IMR-90 (cell line): ENCODE data around the gene TDRD1.

Experiments
- BHLHE40 ChIP-seq: fragments of 150-350 bp; IDR thresholded peaks from 2 replicates; pipeline ENCODE4 v1.6.1; 2016; ENCODE audit warnings: mild to moderate bottlenecking, low read depth, low read length
- CEBPB ChIP-seq: IDR thresholded peaks from 2 replicates; pipeline ENCODE4 v1.6.1; 2012; ENCODE audit warnings: low read depth, low read length, improper control_type of control experiment
- CHD1 ChIP-seq: IDR thresholded peaks from 2 replicates; pipeline ENCODE4 v1.6.1; 2012; ENCODE audit warnings: low read depth, low read length, improper control_type of control experiment
- CTCF ChIP-seq: conservative IDR thresholded peaks from 2 replicates; pipeline ENCODE4 v1.5.1; 2012; ENCODE audit warnings: mild to moderate bottlenecking, low read depth, low read length, improper control_type of control experiment
- ELK1 ChIP-seq: fragments of 150-350 bp; IDR thresholded peaks from 2 replicates; pipeline ENCODE4 v1.6.1; 2016; ENCODE audit warnings: low read depth, mild to moderate bottlenecking, low read length, moderate library complexity, borderline replicate concordance
- MAFK ChIP-seq: IDR thresholded peaks from 2 replicates; pipeline ENCODE4 v1.6.1; 2012; ENCODE audit warnings: low read depth, low read length, improper control_type of control experiment
- MXI1 ChIP-seq: IDR thresholded peaks from 2 replicates; pipeline ENCODE4 v1.6.1; 2012; ENCODE audit warnings: low read depth, mild to moderate bottlenecking, low read length, moderate library complexity, borderline replicate concordance
- POLR2A ChIP-seq: IDR thresholded peaks from 2 replicates; pipeline ENCODE4 v1.6.1; 2012; ENCODE audit warnings: mild to moderate bottlenecking, low read depth, low read length
- RAD21 ChIP-seq: IDR thresholded peaks from 2 replicates; pipeline ENCODE4 v1.6.1; 2012; ENCODE audit warnings: low read length, improper control_type of control experiment
- RCOR1 ChIP-seq: IDR thresholded peaks from 2 replicates; pipeline ENCODE4 v1.6.1; 2012; ENCODE audit warnings: mild to moderate bottlenecking, low read length, improper control_type of control experiment; ENCODE audit not compliant: insufficient replicate concordance
- RFX5 ChIP-seq: IDR thresholded peaks from 2 replicates; pipeline ENCODE4 v1.8.0; 2012; ENCODE audit warnings: low read depth, mild to moderate bottlenecking, low read length, moderate library complexity
- SMC3 ChIP-seq: fragments of 150-350 bp; IDR thresholded peaks from 2 replicates; pipeline ENCODE4 v1.6.1; 2016; ENCODE audit warnings: low read depth, mild to moderate bottlenecking, antibody characterized with exemption, low read length, moderate library complexity
- USF2 ChIP-seq: fragments of 150-350 bp; IDR thresholded peaks from 2 replicates; pipeline ENCODE4 v1.6.1; 2017; ENCODE audit warnings: mild to moderate bottlenecking, antibody characterized with exemption, low read length, low read depth

GRCh38 chr10:114271075-114271778 is 92.1 kb downstream of the TDRD1 start:
- TF ChIP-seq CTCF, result no peak
- TF ChIP-seq BHLHE40, result no peak
- TF ChIP-seq POLR2A, result no peak
- TF ChIP-seq CEBPB, result no peak
- TF ChIP-seq RFX5, result no peak
- no peak for TF ChIP-seq MXI1
- no peak for TF ChIP-seq MAFK
- no peak for TF ChIP-seq USF2
- no peak for TF ChIP-seq RAD21
- no peak for TF ChIP-seq RCOR1
- no peak for TF ChIP-seq ELK1
- no peak for TF ChIP-seq SMC3
- no peak for TF ChIP-seq CHD1
